ENCODE results near the gene NEK8. TPM values are rescaled to one million over a fixed set of nuclear protein-coding genes. Genes with fewer than 3 reads are reported as not detected.

NEK8 gene
- total RNA-seq, result 5.2 TPM in 2 replicates

GRCh38 chr17:28728364-28729200, at the start of gene NEK8:
Gene NEK8 (plus strand): TSS chr17:28728788. CDS start chr17:28728814, 26 bp downstream.

DNA sequence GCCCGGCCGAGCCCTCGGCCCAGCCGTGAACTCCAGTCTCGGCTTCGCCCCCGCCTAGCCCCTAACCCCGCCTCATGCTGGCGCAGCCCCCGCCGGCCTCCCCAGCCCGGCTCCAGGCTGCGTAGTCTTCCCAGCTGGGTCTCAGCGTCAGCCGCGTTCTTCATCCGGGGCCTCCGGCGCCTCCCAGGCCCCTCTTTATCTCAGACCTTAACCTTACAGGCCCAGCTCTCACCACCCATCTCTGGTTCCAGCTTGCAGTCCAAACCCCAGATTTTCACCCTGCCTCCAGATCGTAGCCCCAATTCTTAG, 16.9 kb upstream of the NEK8 start, which contains the start of gene PROCA1:
PROCA1 (minus strand) TSS at position 166 of the 309 bp plus-strand sequence. CDS start 228 bp downstream, outside the sequence.

GRCh38 chr17:28717578-28718332, 10.8 kb upstream of the NEK8 start, which contains the start of gene RAB34:
Gene RAB34 (minus strand): TSS chr17:28717868. CDS start chr17:28717266, 602 bp downstream.

GRCh38 chr17:28726226-28726626, 2.4 kb upstream of the NEK8 start, which contains the start of gene TLCD1:
Gene TLCD1 (minus strand): TSS chr17:28726233. CDS start chr17:28726097, 136 bp downstream.

GRCh38 chr17:28743243-28744103, 14.9 kb downstream of the NEK8 start, which contains the start of gene TRAF4:
Gene TRAF4 (plus strand): TSS chr17:28744011. CDS start chr17:28744113, 102 bp downstream.

Small RNA genes within 50 kb of the gene (small RNA-seq; reads per million reads assigned to genes)
- gene SNORD42A (not detected), gene SNORD42B (1.5 reads per million, percentile 35 among the genes with 10 or more reads in this experiment), gene SNORD4A (not detected), gene SNORD4B (not detected)

Other genes starting within 250 kb of the NEK8 start
- gene FOXN1, start 222.4 kb upstream of the NEK8 start, total RNA-seq, result not detected in 2 replicates
- gene UNC119, start 176.2 kb upstream of the NEK8 start, total RNA-seq, result 20.4 and 22.0 TPM in 2 replicates
- 60.2 and 61.0 TPM in 2 replicates for gene PIGS, start 157.3 kb upstream of the NEK8 start, total RNA-seq
- gene ALDOC, start 151.9 kb upstream of the NEK8 start, total RNA-seq, result 56.8 and 65.1 TPM in 2 replicates
- gene SPAG5, start 129.8 kb upstream of the NEK8 start, total RNA-seq, result 5.4 and 6.2 TPM in 2 replicates
- 2.1 and 4.7 TPM in 2 replicates for gene RSKR, start 114.6 kb upstream of the NEK8 start, total RNA-seq
- gene BLTP2, start 83.6 kb upstream of the NEK8 start, total RNA-seq, result 163 and 173 TPM in 2 replicates
- 35.2 and 39.1 TPM in 2 replicates for gene SDF2, start 66.9 kb upstream of the NEK8 start, total RNA-seq
- gene SUPT6H, start 66.6 kb upstream of the NEK8 start, total RNA-seq, result 58.0 and 67.8 TPM in 2 replicates
- 0.65 and 1.9 TPM in 2 replicates for gene PROCA1, start 16.9 kb upstream of the NEK8 start, total RNA-seq
- 186 and 192 TPM in 2 replicates for gene RAB34, start 10.9 kb upstream of the NEK8 start, total RNA-seq
- 245 and 263 TPM in 2 replicates for gene RPL23A, start 8.8 kb upstream of the NEK8 start, total RNA-seq
- gene TLCD1, start 2.6 kb upstream of the NEK8 start, total RNA-seq, result 3.9 and 4.9 TPM in 2 replicates
- 36.6 and 39.3 TPM in 2 replicates for gene TRAF4, start 15.2 kb downstream of the NEK8 start, total RNA-seq
- gene FAM222B, start 114.0 kb downstream of the NEK8 start, total RNA-seq, result 6.8 and 7.3 TPM in 2 replicates
- gene ERAL1, start 126.2 kb downstream of the NEK8 start, total RNA-seq, result 41.9 and 45.8 TPM in 2 replicates
- 44.1 and 45.8 TPM in 2 replicates for gene FLOT2, start 168.9 kb downstream of the NEK8 start, total RNA-seq
- 1.5 and 2.9 TPM in 2 replicates for gene DHRS13, start 174.3 kb downstream of the NEK8 start, total RNA-seq
- 39.2 and 41.4 TPM in 2 replicates for gene PHF12, start 222.7 kb downstream of the NEK8 start, total RNA-seq

Measured in hair follicle dermal papilla cell (primary cell).